Activated T-cell treated with anti-CD3 and anti-CD28 coated beads, Interleukin-2, amount 50 U/mL, for 1 hour (primary cell): ENCODE results near the gene ERG.

Source experiments
- DNase-seq: peaks from one replicate; pipeline ENCODE4 v3.0.0-alpha.2; 2020

The ERG gene

GRCh38 chr21:38355992-38356781, 142.1 kb downstream of the ERG start:
- DNase-seq: peak; percentile 77

- no peak for DNase-seq
These were observed 142.9 kb downstream of the ERG start for GRCh38 chr21:38355353-38355752.

GRCh38 chr21:38354746-38355145, 143.5 kb downstream of the ERG start:
- DNase-seq: no peak

GRCh38 chr21:38354231-38354630, 144.0 kb downstream of the ERG start:
- no peak for DNase-seq

GRCh38 chr21:38352536-38353219, 145.6 kb downstream of the ERG start:
- DNase-seq: peak; percentile 37

DNA sequence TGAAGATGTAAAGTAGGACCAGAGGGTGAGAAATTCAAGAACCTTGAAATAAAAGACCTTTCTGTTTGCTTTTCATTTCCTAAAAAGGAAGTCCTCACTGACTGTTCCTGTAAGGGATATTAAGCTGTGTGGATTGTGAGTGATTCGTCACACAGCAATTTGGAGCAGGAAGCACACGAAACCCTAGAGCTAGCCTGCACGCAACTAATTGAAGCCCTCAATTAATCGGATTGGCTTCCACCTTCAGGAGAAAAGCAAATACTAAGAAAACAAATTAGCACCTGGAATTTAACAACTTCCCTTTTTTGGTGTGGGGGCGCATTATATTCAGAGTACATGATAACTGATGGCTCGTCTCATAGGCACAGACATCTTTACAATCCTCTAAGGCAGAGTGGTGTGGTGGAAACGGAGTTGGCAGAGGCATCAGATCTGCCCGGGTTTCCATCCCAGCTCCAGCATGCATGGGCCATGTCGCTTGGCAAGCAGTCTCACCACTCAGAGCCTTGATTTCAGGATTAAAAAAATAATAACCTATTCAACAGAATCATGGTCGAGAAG, 146.2 kb downstream of the ERG start:
- DNase-seq: no peak

GRCh38 chr21:38351176-38351959, 146.9 kb downstream of the ERG start:
- no peak for DNase-seq

- no peak for DNase-seq
These were observed 147.6 kb downstream of the ERG start for GRCh38 chr21:38350684-38351083.

DNA sequence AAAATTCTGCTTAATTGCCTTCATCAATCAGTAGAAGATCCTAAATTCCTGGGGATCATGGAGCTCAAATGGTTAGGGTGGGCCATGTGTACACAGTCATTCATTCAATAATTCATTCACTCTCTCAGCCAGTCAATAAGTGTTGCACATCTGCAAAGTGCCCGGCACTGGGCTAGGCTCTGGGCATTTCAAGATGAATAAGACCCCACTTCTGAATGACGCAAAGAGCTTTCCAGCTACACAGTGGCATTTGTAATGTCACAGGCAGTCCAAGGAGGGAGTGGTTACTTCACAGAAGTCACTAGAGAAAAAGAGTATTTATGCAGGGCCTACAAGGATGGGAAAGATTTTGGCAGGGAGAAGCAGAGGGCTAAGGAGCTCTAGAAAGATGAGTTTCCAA, 148.3 kb downstream of the ERG start:
- DNase-seq: no peak

DNA sequence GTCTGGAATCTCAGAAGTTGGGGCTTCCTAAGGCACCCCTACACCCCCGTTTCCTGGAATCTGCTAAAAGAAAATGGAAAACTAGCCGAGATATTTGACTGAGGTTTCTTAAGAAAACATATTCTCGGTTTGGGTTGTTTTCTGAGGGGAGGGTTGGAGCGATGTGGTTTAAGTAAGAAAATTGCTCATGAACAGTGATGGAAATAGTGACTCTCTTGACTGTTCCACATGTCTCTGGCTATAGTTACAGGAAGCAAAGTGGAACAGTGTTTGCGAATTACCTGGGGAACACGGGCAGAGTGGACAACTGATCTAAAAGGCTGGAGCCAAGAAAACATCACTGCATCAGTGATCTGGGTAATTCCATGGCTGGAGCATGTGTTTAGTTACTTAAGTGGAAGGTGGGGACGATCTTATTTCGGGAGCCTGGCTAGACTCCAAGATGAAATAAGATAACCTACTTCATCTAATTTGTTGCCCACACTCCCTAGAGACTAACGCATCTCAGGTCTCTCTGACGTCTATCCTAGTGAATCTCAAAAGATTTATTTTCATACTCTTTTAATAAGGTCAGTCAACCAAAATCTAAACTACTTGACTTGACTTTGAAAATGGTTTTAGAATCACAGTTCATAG, 149.0 kb downstream of the ERG start:
- no peak for DNase-seq

DNA sequence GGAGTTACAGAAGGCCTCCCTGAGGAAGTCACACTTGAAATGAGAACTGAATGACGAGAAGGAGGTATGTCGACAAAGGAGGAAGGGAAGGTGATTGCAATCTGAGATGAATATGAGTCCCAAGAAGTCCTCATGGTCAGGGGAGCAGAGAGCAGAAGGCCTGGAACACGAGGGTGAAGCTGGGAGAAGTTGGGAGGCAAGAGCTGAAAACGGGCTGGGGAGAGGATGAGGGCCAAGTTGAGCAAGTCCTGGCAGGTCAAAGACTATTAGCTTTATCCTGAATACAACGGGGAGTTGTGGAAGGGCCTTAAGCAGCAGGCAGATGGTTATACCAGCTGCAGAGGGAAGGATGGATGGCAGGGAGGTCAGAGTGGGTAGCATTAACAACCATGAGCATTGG, 152.0 kb downstream of the ERG start:
- DNase-seq: no peak

GRCh38 chr21:38343691-38344090, 154.6 kb downstream of the ERG start:
- DNase-seq: no peak

- no peak for DNase-seq
These were observed 155.5 kb downstream of the ERG start for GRCh38 chr21:38342739-38343138.

GRCh38 chr21:38341546-38342012, 156.7 kb downstream of the ERG start:
- DNase-seq: no peak

GRCh38 chr21:38340131-38340530, 158.1 kb downstream of the ERG start:
- no peak for DNase-seq

DNA sequence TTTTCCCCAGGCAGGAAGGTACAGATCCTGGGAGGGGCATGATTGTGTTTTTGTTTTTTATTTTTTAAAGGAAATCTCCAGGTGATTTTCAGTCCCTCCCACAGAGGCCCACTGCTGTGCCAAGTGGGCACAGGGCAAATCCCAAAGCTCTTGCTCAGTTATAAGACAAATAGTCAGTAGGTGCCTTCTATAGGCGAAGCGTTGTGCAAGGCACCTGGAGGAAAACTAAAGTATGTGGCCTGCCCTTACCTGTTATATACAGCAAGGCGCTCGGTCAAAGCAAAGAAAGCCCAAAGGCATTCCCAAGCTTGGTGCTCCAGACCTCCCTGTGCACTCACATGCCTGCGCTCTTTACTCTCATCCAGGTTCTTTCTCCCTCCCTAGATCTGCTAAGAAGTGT, 160.5 kb downstream of the ERG start:
- DNase-seq: no peak

GRCh38 chr21:38334866-38335265, 163.4 kb downstream of the ERG start:
- DNase-seq: no peak

GRCh38 chr21:38333301-38334272, 164.7 kb downstream of the ERG start:
- no peak for DNase-seq

- DNase-seq: no peak
These were observed 167.6 kb downstream of the ERG start for GRCh38 chr21:38330666-38331065.
